H1 (cell line): ENCODE data around the gene MAGOH. TPM values are rescaled to one million over a fixed set of nuclear protein-coding genes. Genes with fewer than 3 reads are reported as not detected.

Source experiments
- SIN3A ChIP-seq, 2 experiments: IDR thresholded peaks in 1 of 2; conservative IDR thresholded peaks in 1 of 2; 2 replicates each; pipeline ENCODE4 v1.6.1; 2011 to 2012; ENCODE audit warnings: low read length in 2 of 2, improper control_type of control experiment in 1 of 2, low read depth in 1 of 2, mild to moderate bottlenecking in 1 of 2
- polyA plus RNA-seq, 7 experiments: library from polyadenylated mRNA; depleted of rRNA in 3 of 7; stranded (reverse) in 5 of 7; unstranded in 2 of 7; fragments of >200 nt in 5 of 7; fragments of 200-250 nt in 2 of 7; gene quantifications; 1 replicate in 5 of 7; 2 replicates in 1 of 7; 4 replicates in 1 of 7; pipeline versions ENCODE4 v1.2.1 to v1.2.3, GENCODE V29; 2011 to 2013; ENCODE audit warnings: missing spikeins in 2 of 7, mixed read lengths in 2 of 7
- total RNA-seq: library from RNA; stranded (reverse); fragmentation: NEBNext Ultra II Directional; extraction: Animal tissue kit (Norgen Biotek cat#: 25700); gene quantifications from 2 replicates; pipeline ENCODE4 v1.2.1, GENCODE V29; 2021

The MAGOH gene
- total and polyA plus RNA-seq, 2 of the 8 experiments (the other 6 are each of a cell fraction or from before 2014, with no cell fraction given): 46.9 to 74.3 TPM

DNA sequence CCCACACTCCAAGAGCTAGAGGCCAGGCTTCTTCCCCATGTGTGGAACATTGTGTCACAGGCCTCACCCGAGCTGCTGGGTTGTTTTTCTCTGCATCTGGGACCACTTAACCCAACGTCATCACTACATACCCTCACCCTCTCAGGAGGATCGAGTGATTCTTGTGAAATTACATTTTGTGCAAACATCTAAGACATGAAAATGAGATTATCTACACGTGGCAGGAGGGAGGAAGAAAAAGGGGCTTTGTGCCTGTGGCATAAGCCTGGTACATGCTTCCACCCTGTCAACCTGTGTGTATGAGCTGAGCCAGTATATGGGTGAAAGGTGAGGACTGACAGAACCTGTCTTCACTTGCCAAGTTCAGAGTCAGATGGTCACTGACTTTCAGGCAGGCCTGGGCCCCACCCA lies 40.1 kb downstream of the MAGOH start (continued):
- TF ChIP-seq SIN3A (conservative IDR thresholded peaks at IDR 0.05 in 1 of 2, IDR thresholded peaks at IDR 0.05 in 1 of 2; ENCODE audit: low read depth in 1 of 2, low read length in 2 of 2): no peak
